Astrocyte (in vitro differentiated cells and primary cell): ENCODE data around the gene HRH2.

Experiments used
- EZH2 ChIP-seq: IDR thresholded peaks from 2 replicates; pipeline ENCODE4 v1.6.1; 2012; ENCODE audit warnings: mild to moderate bottlenecking, low read length, inconsistent platforms; ENCODE audit not compliant: insufficient read depth
- TF ChIP-seq, protein P1 (sequence below): IDR thresholded peaks from 2 replicates; pipeline ENCODE4 v1.5.1; 2011; ENCODE audit warnings: low read depth, mild to moderate bottlenecking, inconsistent platforms, low read length, moderate library complexity; ENCODE audit not compliant: insufficient read depth

DNA sequence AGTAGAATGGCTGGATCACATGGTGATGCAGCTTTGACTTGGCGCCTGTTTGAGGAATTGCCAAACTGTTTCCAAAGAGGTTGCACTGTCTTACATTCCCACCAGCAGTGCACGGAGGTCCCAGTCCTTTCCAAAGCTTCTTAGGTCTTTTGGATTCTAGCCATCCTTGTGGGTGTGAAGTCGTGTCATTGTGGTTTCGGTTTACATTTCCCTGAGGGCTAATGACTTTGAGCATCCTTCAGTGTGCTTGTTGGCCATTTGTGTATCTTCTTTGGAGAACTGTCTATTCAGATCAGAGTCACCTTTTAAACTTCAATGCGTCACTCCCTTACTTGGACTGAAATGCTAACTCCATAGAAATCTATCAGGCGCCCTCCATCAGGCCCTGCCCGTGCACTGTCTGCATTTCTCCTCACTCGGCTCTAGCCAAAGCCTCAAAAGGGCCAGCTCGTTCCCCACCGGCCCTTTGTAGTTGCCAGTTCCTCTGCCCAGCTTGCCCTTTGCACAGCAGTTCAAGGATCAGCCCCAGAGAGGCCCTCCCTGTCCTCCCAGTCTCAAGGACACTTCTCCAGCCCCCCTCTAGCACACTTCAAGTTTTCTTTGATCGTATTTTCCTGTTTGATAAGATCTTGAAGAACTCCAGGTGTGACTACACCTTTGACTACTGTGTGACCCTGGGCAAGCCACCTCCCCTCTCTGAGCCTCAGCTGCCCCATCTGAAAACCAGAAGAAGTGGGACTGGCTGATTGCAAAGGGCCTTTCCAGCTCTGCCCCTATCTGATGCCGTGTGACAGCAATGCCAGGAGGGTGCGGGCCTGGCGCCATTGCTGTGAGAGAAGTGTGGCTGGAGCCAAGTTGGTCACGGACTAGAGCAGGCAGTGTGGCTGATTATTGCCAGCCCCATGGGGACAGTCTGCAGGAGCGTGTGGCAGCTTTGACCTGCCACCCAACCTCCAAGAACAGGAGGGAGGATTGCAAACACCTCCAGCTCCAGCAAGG, 5.6 kb downstream of the HRH2 start:
- TF ChIP-seq, protein P1, sequence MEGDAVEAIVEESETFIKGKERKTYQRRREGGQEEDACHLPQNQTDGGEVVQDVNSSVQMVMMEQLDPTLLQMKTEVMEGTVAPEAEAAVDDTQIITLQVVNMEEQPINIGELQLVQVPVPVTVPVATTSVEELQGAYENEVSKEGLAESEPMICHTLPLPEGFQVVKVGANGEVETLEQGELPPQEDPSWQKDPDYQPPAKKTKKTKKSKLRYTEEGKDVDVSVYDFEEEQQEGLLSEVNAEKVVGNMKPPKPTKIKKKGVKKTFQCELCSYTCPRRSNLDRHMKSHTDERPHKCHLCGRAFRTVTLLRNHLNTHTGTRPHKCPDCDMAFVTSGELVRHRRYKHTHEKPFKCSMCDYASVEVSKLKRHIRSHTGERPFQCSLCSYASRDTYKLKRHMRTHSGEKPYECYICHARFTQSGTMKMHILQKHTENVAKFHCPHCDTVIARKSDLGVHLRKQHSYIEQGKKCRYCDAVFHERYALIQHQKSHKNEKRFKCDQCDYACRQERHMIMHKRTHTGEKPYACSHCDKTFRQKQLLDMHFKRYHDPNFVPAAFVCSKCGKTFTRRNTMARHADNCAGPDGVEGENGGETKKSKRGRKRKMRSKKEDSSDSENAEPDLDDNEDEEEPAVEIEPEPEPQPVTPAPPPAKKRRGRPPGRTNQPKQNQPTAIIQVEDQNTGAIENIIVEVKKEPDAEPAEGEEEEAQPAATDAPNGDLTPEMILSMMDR, result no peak
- TF ChIP-seq EZH2, result no peak
